ENCODE data around the gene ADAM15. TPM values are rescaled to one million over a fixed set of nuclear protein-coding genes. Genes with fewer than 3 reads are reported as not detected.

ADAM15 gene
- total RNA-seq, 1 donor from 2014 or later: 72.0 TPM

DNA sequence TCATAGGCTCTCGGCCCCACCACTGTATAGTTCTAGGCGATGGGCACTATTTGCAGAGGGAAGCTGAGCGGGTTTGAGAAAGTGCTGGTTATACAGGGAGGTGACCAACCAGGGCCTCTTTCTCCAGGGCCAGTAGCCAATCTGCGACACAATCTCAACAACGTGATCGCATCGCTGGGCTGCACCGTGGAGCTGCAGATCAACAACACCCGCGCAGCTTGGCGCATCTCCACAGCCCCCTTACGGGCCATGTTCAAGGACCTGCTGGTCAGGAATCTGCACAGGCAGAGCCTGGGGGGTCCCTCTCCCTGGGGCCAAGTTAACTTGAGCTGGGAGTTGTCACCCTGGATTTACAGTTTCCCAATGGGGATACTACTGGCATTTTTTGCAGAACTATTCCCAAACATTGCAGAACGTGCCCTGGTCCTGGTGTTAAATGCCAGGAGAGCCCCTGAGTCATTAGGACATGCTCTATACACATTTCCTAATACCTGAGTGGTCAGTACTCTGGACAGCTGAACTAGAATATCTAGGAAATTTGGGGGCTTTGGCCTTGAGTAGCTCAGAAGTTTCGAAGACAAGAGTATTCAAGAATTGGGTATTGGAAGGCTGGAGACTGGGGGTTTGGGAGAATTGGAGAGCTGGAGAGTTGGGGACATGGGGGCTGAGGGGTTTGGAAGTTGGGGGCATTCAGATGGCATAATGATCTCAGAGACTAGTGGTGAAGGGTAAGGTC lies 10.6 kb upstream of the ADAM15 start:
- no peaks in the 10 kb centered on the region for H3K36me3 Mint-ChIP-seq (ENCODE audit: low read depth)
- intact Hi-C loops (cut with micrococcal nuclease): no loop called here
- H3K4me1 Mint-ChIP-seq (ENCODE audit: low read depth): peaks cover 14% of the 10 kb centered on the region
- H3K4me3 Mint-ChIP-seq (ENCODE audit: low read depth): no peak overlapping the region
- peaks cover 7% of the 10 kb centered on the region for H3K27me3 Mint-ChIP-seq (ENCODE audit: low read depth)
- H3K27ac Mint-ChIP-seq: no peak overlapping the region
- no peaks in the 10 kb centered on the region for H3K9me3 Mint-ChIP-seq
- no peak for DNase-seq (ENCODE audit: low spot score)

DNA sequence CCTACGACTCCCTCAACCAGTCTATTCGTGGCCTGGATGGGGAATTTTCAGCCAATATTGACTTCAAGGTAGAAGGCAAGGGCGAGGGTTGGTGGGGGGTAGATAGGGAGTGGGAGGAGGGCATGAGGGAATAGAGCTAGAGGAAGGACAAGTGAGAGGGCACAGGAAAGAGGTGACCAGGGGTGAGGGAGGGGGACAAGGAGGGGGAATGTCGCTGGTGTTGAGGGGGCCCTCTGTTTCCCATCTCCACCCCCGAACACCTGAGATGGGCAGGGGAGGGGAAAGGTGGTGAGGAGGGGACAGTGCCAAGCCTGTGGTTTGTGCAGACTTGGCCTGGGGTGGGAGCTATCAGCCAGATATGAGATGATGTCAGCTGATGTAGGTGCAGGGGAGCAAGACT lies 8.3 kb upstream of the ADAM15 start:
- H3K27ac Mint-ChIP-seq: no peak overlapping the region
- peaks cover 6% of the 10 kb centered on the region for H3K27me3 Mint-ChIP-seq (ENCODE audit: low read depth)

GRCh38 chr1:155043301-155043702 lies 7.8 kb upstream of the ADAM15 start:
- no peak overlapping the region for H3K4me3 Mint-ChIP-seq (ENCODE audit: low read depth)
- H3K4me1 Mint-ChIP-seq (ENCODE audit: low read depth): peaks cover 15% of the 10 kb centered on the region
- intact Hi-C loops (cut with micrococcal nuclease): no loop called here
- H3K27ac Mint-ChIP-seq: no peak overlapping the region
- H3K9me3 Mint-ChIP-seq: no peaks in the 10 kb centered on the region
- no peak for DNase-seq (ENCODE audit: low spot score)
- H3K36me3 Mint-ChIP-seq (ENCODE audit: low read depth): no peaks in the 10 kb centered on the region
- peaks cover 2% of the 10 kb centered on the region for H3K27me3 Mint-ChIP-seq (ENCODE audit: low read depth)

More for the DNA sequence above, 8.3 kb upstream of the ADAM15 start:
- H3K4me1 Mint-ChIP-seq (ENCODE audit: low read depth): peaks cover 15% of the 10 kb centered on the region
- no peaks in the 10 kb centered on the region for H3K36me3 Mint-ChIP-seq (ENCODE audit: low read depth)
- no peak for DNase-seq (ENCODE audit: low spot score)
- intact Hi-C loops (cut with micrococcal nuclease): no loop called here
- H3K4me3 Mint-ChIP-seq (ENCODE audit: low read depth): no peak overlapping the region
- no peaks in the 10 kb centered on the region for H3K9me3 Mint-ChIP-seq

DNA sequence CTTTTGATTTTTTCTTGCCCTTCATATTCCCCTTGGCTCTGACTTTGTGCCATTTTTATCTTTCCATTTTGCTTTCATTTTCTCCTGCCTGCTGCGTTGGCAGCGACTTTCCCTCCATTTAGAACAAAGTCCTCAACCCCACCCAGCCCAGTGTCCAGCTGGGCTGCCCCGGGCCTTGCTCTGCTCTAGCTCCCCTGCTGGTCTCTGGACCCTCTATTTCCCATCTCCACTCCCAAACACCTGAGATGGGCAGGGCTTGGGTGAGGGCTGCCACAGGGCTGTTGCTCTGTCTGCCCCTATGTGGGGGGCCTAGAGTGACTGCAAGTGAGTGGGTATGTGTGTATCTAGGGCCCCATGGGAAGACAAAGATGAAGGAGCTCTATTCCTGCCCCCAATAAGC lies 7.3 kb upstream of the ADAM15 start:
- Mint-ChIP-seq H3K4me3 (ENCODE audit: low read depth) (no peak overlapping the region), H3K9me3 (no peaks in the 10 kb centered on the region), H3K36me3 (ENCODE audit: low read depth) (no peaks in the 10 kb centered on the region), H3K27me3 (ENCODE audit: low read depth) (no peaks in the 10 kb centered on the region), H3K4me1 (ENCODE audit: low read depth) (peaks cover 15% of the 10 kb centered on the region), H3K27ac (no peak overlapping the region)
- intact Hi-C loops (cut with micrococcal nuclease): loop anchor here (2.0 kb wide), 1 partner anchor 17 kb away; no protein-coding TSS in a partner anchor
- DNase-seq (ENCODE audit: low spot score): no peak

- Mint-ChIP-seq H3K4me1 (ENCODE audit: low read depth) (peaks cover 12% of the 10 kb centered on the region), H3K27ac (no peak overlapping the region), H3K9me3 (no peaks in the 10 kb centered on the region), H3K36me3 (ENCODE audit: low read depth) (no peaks in the 10 kb centered on the region), H3K27me3 (ENCODE audit: low read depth) (no peaks in the 10 kb centered on the region), H3K4me3 (ENCODE audit: low read depth) (no peak overlapping the region)
- intact Hi-C loops (cut with micrococcal nuclease): loop anchor here (2.0 kb wide), 1 partner anchor 16 kb away; no protein-coding TSS in a partner anchor
- DNase-seq (ENCODE audit: low spot score): no peak
Measured at GRCh38 chr1:155044365-155044764, 6.8 kb upstream of the ADAM15 start.

GRCh38 chr1:155044812-155045657 lies 6.1 kb upstream of the ADAM15 start:
- no peak overlapping the region for H3K4me3 Mint-ChIP-seq (ENCODE audit: low read depth)
- DNase-seq (ENCODE audit: low spot score): peak; percentile 51
- H3K27me3 Mint-ChIP-seq (ENCODE audit: low read depth): no peaks in the 10 kb centered on the region
- no peaks in the 10 kb centered on the region for H3K36me3 Mint-ChIP-seq (ENCODE audit: low read depth)
- peak overlapping the region; percentile 44 for H3K27ac Mint-ChIP-seq
- H3K9me3 Mint-ChIP-seq: no peaks in the 10 kb centered on the region
- intact Hi-C loops (cut with micrococcal nuclease): loop anchor here (2.0 kb wide), 1 partner anchor 16 kb away; no protein-coding TSS in a partner anchor
- peaks cover 17% of the 10 kb centered on the region for H3K4me1 Mint-ChIP-seq (ENCODE audit: low read depth)

GRCh38 chr1:155048449-155049334 lies 2.4 kb upstream of the ADAM15 start:
- Mint-ChIP-seq H3K27me3 (ENCODE audit: low read depth) (no peaks in the 10 kb centered on the region), H3K9me3 (no peaks in the 10 kb centered on the region), H3K36me3 (ENCODE audit: low read depth) (no peaks in the 10 kb centered on the region), H3K27ac (peak overlapping the region; percentile 18), H3K4me3 (ENCODE audit: low read depth) (no peak overlapping the region), H3K4me1 (ENCODE audit: low read depth) (peaks cover 36% of the 10 kb centered on the region)
- intact Hi-C loops (cut with micrococcal nuclease): no loop called here
- DNase-seq (ENCODE audit: low spot score): no peak

- Mint-ChIP-seq H3K4me3 (ENCODE audit: low read depth) (peak overlapping the region; percentile 84), H3K27ac (peak overlapping the region; percentile 79), H3K4me1 (ENCODE audit: low read depth) (peaks cover 30% of the 10 kb centered on the region), H3K27me3 (ENCODE audit: low read depth) (no peaks in the 10 kb centered on the region), H3K9me3 (no peaks in the 10 kb centered on the region), H3K36me3 (ENCODE audit: low read depth) (no peaks in the 10 kb centered on the region)
- intact Hi-C loops (cut with micrococcal nuclease): loop anchor here (1.0 kb wide), 1 partner anchor 13 kb away; the partner anchor contains the start of gene EFNA4
- DNase-seq (ENCODE audit: low spot score): no peak
Measured at GRCh38 chr1:155049651-155050559, 1.2 kb upstream of the ADAM15 start.

DNA sequence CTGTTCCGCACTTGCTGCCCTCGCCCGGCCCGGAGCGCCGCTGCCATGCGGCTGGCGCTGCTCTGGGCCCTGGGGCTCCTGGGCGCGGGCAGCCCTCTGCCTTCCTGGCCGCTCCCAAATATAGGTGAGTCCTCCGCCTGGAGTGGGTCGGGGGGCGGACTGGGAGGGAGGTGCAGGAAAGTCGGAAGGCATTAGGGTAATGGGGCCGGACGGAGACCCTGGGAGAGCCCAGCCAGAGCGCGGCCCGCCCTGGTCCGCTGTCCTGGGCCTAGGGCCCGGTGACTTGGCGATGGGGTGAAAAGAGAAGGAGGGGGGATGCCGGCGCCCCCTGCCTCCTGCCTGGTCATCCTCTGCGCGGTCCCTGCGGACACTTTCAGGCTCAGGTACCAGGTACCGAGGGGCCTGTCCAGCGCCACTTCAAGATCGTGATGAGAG lies 243 bp downstream of the ADAM15 start:
- H3K27me3 Mint-ChIP-seq (ENCODE audit: low read depth): no peaks in the 10 kb centered on the region
- DNase-seq (ENCODE audit: low spot score): no peak
- H3K36me3 Mint-ChIP-seq (ENCODE audit: low read depth): peaks cover 8% of the 10 kb centered on the region
- intact Hi-C loops (cut with micrococcal nuclease): loop anchor here (1.0 kb wide), 1 partner anchor 33 kb away; no protein-coding TSS in a partner anchor
- H3K9me3 Mint-ChIP-seq: no peaks in the 10 kb centered on the region
- peak overlapping the region; percentile 79 for H3K4me3 Mint-ChIP-seq (ENCODE audit: low read depth)
- H3K27ac Mint-ChIP-seq: no peak overlapping the region
- peaks cover 24% of the 10 kb centered on the region for H3K4me1 Mint-ChIP-seq (ENCODE audit: low read depth)

GRCh38 chr1:155051777-155052398 lies 772 bp downstream of the ADAM15 start:
- intact Hi-C loops (cut with micrococcal nuclease): loop anchor here (1.0 to 2.0 kb wide), 2 partner anchors 32 to 35 kb away; no protein-coding TSS in a partner anchor
- DNase-seq (ENCODE audit: low spot score): peak; percentile 23
- Mint-ChIP-seq H3K4me3 (ENCODE audit: low read depth) (peak overlapping the region; percentile 79), H3K36me3 (ENCODE audit: low read depth) (peaks cover 11% of the 10 kb centered on the region), H3K9me3 (no peaks in the 10 kb centered on the region), H3K27me3 (ENCODE audit: low read depth) (no peaks in the 10 kb centered on the region), H3K27ac (no peak overlapping the region), H3K4me1 (ENCODE audit: low read depth) (peaks cover 24% of the 10 kb centered on the region)

Measured in activated T-helper 2 cell treated with anti-CD3 and anti-CD28 coated beads, Interferon-gamma antibody, Interleukin-2, Interleukin-4, amounts not matched to agents 10 μg/mL and 5 μg/mL and 100 μg/mL, durations not matched to agents 14 hours and 24 hours and 36 hours (primary cell).